HCT116 (cell line): ENCODE results near the gene TRPM3. TPM values are rescaled to one million over a fixed set of nuclear protein-coding genes. Genes with fewer than 3 reads are reported as not detected.

Experiments
- ATAC-seq: fragments of 200-7000 bp; cut with Tn5 transposase; 2 replicates; pipeline ENCODE4 v1.9.1; 2020; ENCODE audit warnings: mild to moderate bottlenecking, moderate library complexity
- BruUV-seq: library from RNA; stranded (reverse); fragments of 400-500 nt; replicated peaks from 2 replicates; lab custom pipeline; 2021; lab: Mats Ljungman, UMichigan
- CTCF ChIA-PET: fragments of 300-600 bp; sonication (Branson Sonifier 250); formaldehyde crosslinking; loops from one replicate; lab custom pipeline; 2021; ENCODE audit warnings: antibody characterized with exemption; lab: Charles Lee
- POLR2A ChIA-PET: fragments of 300-600, 350-600 bp; sonication (Branson Sonifier 250); formaldehyde crosslinking; loops from one replicate; lab custom pipeline; 2021; ENCODE audit warnings: antibody characterized with exemption; lab: Charles Lee
- RAD21 ChIA-PET, 2 experiments: fragments of 300-600 bp; sonication (Branson Sonifier 250); formaldehyde crosslinking; loops; one replicate each; lab custom pipeline; 2023; ENCODE audit warnings: low total read pairs in 2 of 2; ENCODE audit not compliant: uncharacterized antibody in 2 of 2, unreplicated experiment in 2 of 2, low non-redundant PET in 1 of 2; lab: Charles Lee
- DNase-seq: peaks from one replicate; pipeline ENCODE4 v3.0.0-alpha.2; 2010; ENCODE audit warnings: low read depth, low spot score
- H2AFZ ChIP-seq: fragments of 200-600 bp; shearing (Covaris generic), sonication (generic); 2 replicates; pipeline ENCODE4 v1.6.1; 2017; ENCODE audit warnings: low read depth, mixed run types, mixed read lengths, antibody characterized with exemption, low read length; ENCODE audit not compliant: poor library complexity, severe bottlenecking
- H3K27ac ChIP-seq: 2 replicates; pipeline ENCODE4 v1.5.1; 2012; ENCODE audit warnings: low read depth, low read length
- H3K27me3 ChIP-seq: fragments of 200-600 bp; sonication (generic); 2 replicates; pipeline ENCODE4 v1.6.1; 2016; ENCODE audit warnings: mixed run types, low read length, mixed read lengths; ENCODE audit not compliant: insufficient read depth
- H3K36me3 ChIP-seq, 2 experiments: fragments of 200-500 bp in 1 of 2; fragments of 200-600 bp in 1 of 2; sonication (Bioruptor generic) in 1 of 2; sonication (generic) in 1 of 2; 2 replicates each; pipeline versions ENCODE4 v1.5.1 to v1.6.1; 2014 to 2016; ENCODE audit warnings: low read length in 2 of 2, inconsistent platforms in 1 of 2, mixed read lengths in 1 of 2, mixed run types in 1 of 2; ENCODE audit not compliant: insufficient read depth in 2 of 2, control insufficient read depth in 1 of 2
- H3K4me1 ChIP-seq, 2 experiments: fragments of 200-600 bp in 1 of 2; sonication (generic) in 1 of 2; 2 replicates each; pipeline versions ENCODE4 v1.5.1 to v1.6.1; 2012 to 2017; ENCODE audit warnings: low read length in 2 of 2, inconsistent platforms in 1 of 2, mild to moderate bottlenecking in 1 of 2, mixed read lengths in 1 of 2, mixed run types in 1 of 2, moderate library complexity in 1 of 2; ENCODE audit not compliant: insufficient read depth in 2 of 2, control insufficient read depth in 1 of 2
- H3K4me2 ChIP-seq: fragments of 200-600 bp; sonication (generic); 2 replicates; pipeline ENCODE4 v1.6.1; 2017; ENCODE audit warnings: mixed run types, low read length, mixed read lengths
- H3K4me3 ChIP-seq, 2 experiments: fragments of 200-600 bp in 1 of 2; sonication (generic) in 1 of 2; replicated peaks in 1 of 2; 2 replicates each; pipeline ENCODE4 v1.5.1; 2011 to 2016; ENCODE audit warnings: low read length in 2 of 2, control low read depth in 1 of 2, low read depth in 1 of 2, mild to moderate bottlenecking in 1 of 2, mixed read lengths in 1 of 2, mixed run types in 1 of 2
- H3K79me2 ChIP-seq: fragments of 200-600 bp; sonication (generic); 2 replicates; pipeline ENCODE4 v1.6.1; 2017; ENCODE audit warnings: mild to moderate bottlenecking, mixed run types, low read length, moderate library complexity, mixed read lengths; ENCODE audit not compliant: insufficient read depth
- H3K9ac ChIP-seq: fragments of 200-600 bp; sonication (generic); 2 replicates; pipeline ENCODE4 v1.6.1; 2016; ENCODE audit warnings: low read length, mixed read lengths
- H3K9me2 ChIP-seq: fragments of 200-600 bp; sonication (generic), shearing (Covaris generic); 2 replicates; pipeline ENCODE4 v1.6.1; 2017; ENCODE audit warnings: mixed run types, mild to moderate bottlenecking, moderate library complexity; ENCODE audit not compliant: insufficient read depth
- H3K9me3 ChIP-seq, 2 experiments: fragments of 200-500 bp in 1 of 2; fragments of 200-600 bp in 1 of 2; sonication (Bioruptor generic) in 1 of 2; sonication (generic) in 1 of 2; 2 replicates each; pipeline ENCODE4 v1.6.1; 2014 to 2017; ENCODE audit warnings: low read length in 2 of 2, mixed read lengths in 2 of 2, inconsistent platforms in 1 of 2, low read depth in 1 of 2, mild to moderate bottlenecking in 1 of 2, mixed run types in 1 of 2, moderate library complexity in 1 of 2; ENCODE audit not compliant: control insufficient read depth in 1 of 2, insufficient read depth in 1 of 2
- H4K20me1 ChIP-seq: fragments of 200-600 bp; sonication (generic), shearing (Covaris generic); 2 replicates; pipeline ENCODE4 v1.6.1; 2017; ENCODE audit warnings: mixed run types, mild to moderate bottlenecking, moderate library complexity; ENCODE audit not compliant: insufficient read depth
- CBX3 ChIP-seq: IDR thresholded peaks from 2 replicates; pipeline ENCODE4 v1.6.1; 2012; ENCODE audit warnings: low read depth
- CTCF ChIP-seq, 3 experiments: fragments of 200-600 bp in 1 of 3; sonication (generic) in 1 of 3; IDR thresholded peaks in 2 of 3; conservative IDR thresholded peaks in 1 of 3; 2 replicates each; pipeline ENCODE4 v1.5.1; 2012 to 2017; ENCODE audit warnings: low read depth in 2 of 3, low read length in 2 of 3, antibody characterized with exemption in 1 of 3, borderline replicate concordance in 1 of 3, control low read depth in 1 of 3, mild to moderate bottlenecking in 1 of 3, mixed read lengths in 1 of 3, mixed run types in 1 of 3, moderate library complexity in 1 of 3; ENCODE audit not compliant: insufficient read depth in 1 of 3
- JUND ChIP-seq: IDR thresholded peaks from 2 replicates; pipeline ENCODE4 v1.6.1; 2012
- POLR2AphosphoS5 ChIP-seq: IDR thresholded peaks from 2 replicates; pipeline ENCODE4 v1.6.1; 2011; ENCODE audit warnings: mild to moderate bottlenecking, low read depth, low read length, moderate library complexity
- RAD21 ChIP-seq: IDR thresholded peaks from 2 replicates; pipeline ENCODE4 v1.6.1; 2012; ENCODE audit warnings: low read depth, mild to moderate bottlenecking
- REST ChIP-seq: IDR thresholded peaks from 2 replicates; pipeline ENCODE4 v1.6.1; 2012; ENCODE audit warnings: low read depth
- SIN3A ChIP-seq: IDR thresholded peaks from 2 replicates; pipeline ENCODE4 v1.6.1; 2012; ENCODE audit warnings: low read depth
- SRF ChIP-seq: IDR thresholded peaks from 2 replicates; pipeline ENCODE4 v1.6.1; 2012; ENCODE audit warnings: low read depth
- TCF7L2 ChIP-seq: IDR thresholded peaks from 2 replicates; pipeline ENCODE4 v1.7.0; 2011; ENCODE audit warnings: borderline replicate concordance, inconsistent platforms; ENCODE audit not compliant: insufficient read depth, insufficient read length; ENCODE audit errors: extremely low read depth
- YY1 ChIP-seq: IDR thresholded peaks from 2 replicates; pipeline ENCODE4 v1.6.1; 2011; ENCODE audit warnings: low read length, low read depth, moderate library complexity, mild to moderate bottlenecking; ENCODE audit not compliant: insufficient replicate concordance; ENCODE audit errors: extremely low read depth
- ZBTB33 ChIP-seq: IDR thresholded peaks from 2 replicates; pipeline ENCODE4 v1.6.1; 2011; ENCODE audit warnings: mild to moderate bottlenecking, low read length, moderate library complexity; ENCODE audit not compliant: insufficient replicate concordance; ENCODE audit errors: extremely low read depth
- intact Hi-C: fragments of 100-400 bp; cut with micrococcal nuclease; formaldehyde crosslinking; loops from 2 replicates; pipeline ENCODE4 v1.10.0; 2022
- total RNA-seq: library from RNA; stranded (reverse); gene quantifications from one replicate; pipeline ENCODE4 v1.2.1, GENCODE V29; 2021; ENCODE audit not compliant: unreplicated experiment
- TF ChIP-seq, protein P1 (sequence below): IDR thresholded peaks from 2 replicates; pipeline ENCODE4 v1.6.1; 2012

The TRPM3 gene
- total RNA-seq, 1 experiment from 2014 or later: not detected

- no peak for TF ChIP-seq RAD21
- no peak overlapping the region for H3K4me3 ChIP-seq
- no peak overlapping the region for H3K9ac ChIP-seq
- no peak overlapping the region for H3K4me2 ChIP-seq
- ATAC-seq (no peak), DNase-seq (no peak)
- H2AFZ ChIP-seq: no peak overlapping the region
- no peaks in the 10 kb centered on the region for H3K4me1 ChIP-seq
- no peaks in the 10 kb centered on the region for H3K9me3 ChIP-seq
- RAD21 ChIA-PET: no interaction called here
- H3K79me2 ChIP-seq: no peaks in the 10 kb centered on the region
- no peak overlapping the region for H3K27ac ChIP-seq
- no peaks in the 10 kb centered on the region for H3K9me2 ChIP-seq
- no peaks in the 10 kb centered on the region for H3K36me3 ChIP-seq
- peaks cover 8% of the 10 kb centered on the region; the same call in 1 of the 2 replicates for H3K27me3 ChIP-seq
- POLR2A ChIA-PET: no interaction called here
- BruUV-seq: no TSS peak
- intact Hi-C loops: no loop called here
- CTCF ChIA-PET: no interaction called here
- H4K20me1 ChIP-seq: no peaks in the 10 kb centered on the region
Observed at GRCh38 chr9:71128796-71129195, 7.4 kb upstream of the TRPM3 start.

DNA sequence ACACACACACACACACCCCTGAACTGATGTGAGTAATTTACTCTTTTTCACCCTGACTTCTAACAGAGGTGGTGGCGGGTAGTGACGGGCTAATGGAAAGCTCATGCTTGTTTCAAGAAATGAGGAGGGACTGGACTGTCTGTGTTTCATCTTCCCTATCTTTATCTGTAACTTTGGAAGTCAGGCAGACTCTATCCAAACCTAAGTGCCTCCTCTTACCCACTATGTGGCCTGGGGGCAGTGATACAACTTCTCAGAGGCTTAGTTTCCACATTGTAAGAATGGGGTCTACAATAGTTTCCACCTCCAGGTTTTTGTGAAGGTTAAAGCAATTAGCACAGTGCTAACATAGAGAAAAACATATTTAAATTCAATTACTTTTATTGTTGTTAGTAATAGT is 5.9 kb upstream of the TRPM3 start:
- Histone ChIP-seq H3K4me3 (no peak overlapping the region), H3K9me3 (no peaks in the 10 kb centered on the region), H3K36me3 (no peaks in the 10 kb centered on the region), H3K79me2 (no peaks in the 10 kb centered on the region), H3K9ac (no peak overlapping the region), H3K27ac (no peak overlapping the region), H3K4me2 (no peak overlapping the region), H4K20me1 (no peaks in the 10 kb centered on the region), H3K4me1 (no peaks in the 10 kb centered on the region), H2AFZ (no peak overlapping the region), H3K9me2 (no peaks in the 10 kb centered on the region), H3K27me3 (peaks cover 23% of the 10 kb centered on the region)
- ChIA-PET RAD21 (interaction anchor here in 1 of 2 experiments (0.6 kb wide), 1 partner anchor 19 kb away, joined by 3 read pairs; no protein-coding TSS in a partner anchor), CTCF (no interaction called here), POLR2A (no interaction called here)
- DNase-seq (no peak), ATAC-seq (no peak)
- BruUV-seq: no TSS peak
- intact Hi-C loops: no loop called here
- TF ChIP-seq SIN3A (no peak), SRF (no peak), POLR2AphosphoS5 (no peak), YY1 (no peak), ZBTB33 (no peak), CBX3 (no peak), TCF7L2 (no peak), JUND (no peak), RAD21 (no peak), CTCF (IDR thresholded peaks at IDR 0.05 in 2 of 3, conservative IDR thresholded peaks at IDR 0.05 in 1 of 3; ENCODE audit: borderline replicate concordance in 1 of 3, insufficient read depth in 1 of 3, low read depth in 2 of 3, low read length in 2 of 3) (no peak), REST (no peak)
- TF ChIP-seq, protein P1, sequence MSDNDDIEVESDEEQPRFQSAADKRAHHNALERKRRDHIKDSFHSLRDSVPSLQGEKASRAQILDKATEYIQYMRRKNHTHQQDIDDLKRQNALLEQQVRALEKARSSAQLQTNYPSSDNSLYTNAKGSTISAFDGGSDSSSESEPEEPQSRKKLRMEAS: no peak
